Epithelial cell of esophagus (primary cell): ENCODE measurements around the gene PIP5K1C.

Experiments
- DNase-seq: peaks from one replicate; pipeline ENCODE4 v3.0.0; 2010; ENCODE audit warnings: low read depth
- H3K4me3 ChIP-seq: 2 replicates; pipeline ENCODE4 v1.5.1; 2011; ENCODE audit warnings: mild to moderate bottlenecking, low read length, control low read depth
- TF ChIP-seq, protein P1 (sequence below): IDR thresholded peaks from 2 replicates; pipeline ENCODE4 v1.5.1; 2011; ENCODE audit warnings: low read depth, mild to moderate bottlenecking, low read length, control low read depth, inconsistent platforms; ENCODE audit not compliant: insufficient read depth; ENCODE audit errors: missing control alignments

The PIP5K1C gene

DNA sequence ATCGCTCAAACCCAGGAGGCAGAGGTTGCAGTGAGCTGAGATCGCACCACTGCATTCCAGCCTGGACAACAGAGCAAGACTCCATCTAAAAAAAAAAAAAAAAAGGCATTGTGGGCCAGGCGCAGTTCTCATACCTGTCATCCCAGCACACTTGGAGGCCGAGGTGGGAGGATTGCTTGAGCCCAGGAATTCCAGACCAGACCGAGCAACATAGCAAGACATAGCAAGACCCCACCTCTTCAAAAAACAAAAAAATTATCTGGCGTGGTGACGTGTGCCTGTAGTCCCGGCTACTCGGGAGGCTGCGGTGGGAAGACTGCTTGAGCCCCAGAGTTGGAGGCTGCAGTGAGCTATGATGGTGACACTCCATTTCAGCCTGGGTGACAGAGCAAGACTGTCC is 18.0 kb downstream of the PIP5K1C start:
- TF ChIP-seq, protein P1, sequence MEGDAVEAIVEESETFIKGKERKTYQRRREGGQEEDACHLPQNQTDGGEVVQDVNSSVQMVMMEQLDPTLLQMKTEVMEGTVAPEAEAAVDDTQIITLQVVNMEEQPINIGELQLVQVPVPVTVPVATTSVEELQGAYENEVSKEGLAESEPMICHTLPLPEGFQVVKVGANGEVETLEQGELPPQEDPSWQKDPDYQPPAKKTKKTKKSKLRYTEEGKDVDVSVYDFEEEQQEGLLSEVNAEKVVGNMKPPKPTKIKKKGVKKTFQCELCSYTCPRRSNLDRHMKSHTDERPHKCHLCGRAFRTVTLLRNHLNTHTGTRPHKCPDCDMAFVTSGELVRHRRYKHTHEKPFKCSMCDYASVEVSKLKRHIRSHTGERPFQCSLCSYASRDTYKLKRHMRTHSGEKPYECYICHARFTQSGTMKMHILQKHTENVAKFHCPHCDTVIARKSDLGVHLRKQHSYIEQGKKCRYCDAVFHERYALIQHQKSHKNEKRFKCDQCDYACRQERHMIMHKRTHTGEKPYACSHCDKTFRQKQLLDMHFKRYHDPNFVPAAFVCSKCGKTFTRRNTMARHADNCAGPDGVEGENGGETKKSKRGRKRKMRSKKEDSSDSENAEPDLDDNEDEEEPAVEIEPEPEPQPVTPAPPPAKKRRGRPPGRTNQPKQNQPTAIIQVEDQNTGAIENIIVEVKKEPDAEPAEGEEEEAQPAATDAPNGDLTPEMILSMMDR = no peak
- no peak overlapping the region for H3K4me3 ChIP-seq
- DNase-seq = no peak

GRCh38 chr19:3680939-3681338 is 19.3 kb downstream of the PIP5K1C start:
- no peak for DNase-seq
- no peak overlapping the region for H3K4me3 ChIP-seq
- TF ChIP-seq, protein P1 = no peak

- TF ChIP-seq, protein P1 = no peak
These were observed 20.7 kb downstream of the PIP5K1C start for GRCh38 chr19:3679581-3679980.

GRCh38 chr19:3679138-3679537 is 21.1 kb downstream of the PIP5K1C start:
- no peak overlapping the region for H3K4me3 ChIP-seq
- TF ChIP-seq, protein P1 = no peak

More at GRCh38 chr19:3679581-3679980, 20.7 kb downstream of the PIP5K1C start:
- no peak overlapping the region for H3K4me3 ChIP-seq
- DNase-seq = no peak

GRCh38 chr19:3678188-3678587 is 22.1 kb downstream of the PIP5K1C start:
- no peak for DNase-seq
- no peak overlapping the region for H3K4me3 ChIP-seq
- TF ChIP-seq, protein P1 = no peak

More at GRCh38 chr19:3679138-3679537, 21.1 kb downstream of the PIP5K1C start:
- no peak for DNase-seq

DNA sequence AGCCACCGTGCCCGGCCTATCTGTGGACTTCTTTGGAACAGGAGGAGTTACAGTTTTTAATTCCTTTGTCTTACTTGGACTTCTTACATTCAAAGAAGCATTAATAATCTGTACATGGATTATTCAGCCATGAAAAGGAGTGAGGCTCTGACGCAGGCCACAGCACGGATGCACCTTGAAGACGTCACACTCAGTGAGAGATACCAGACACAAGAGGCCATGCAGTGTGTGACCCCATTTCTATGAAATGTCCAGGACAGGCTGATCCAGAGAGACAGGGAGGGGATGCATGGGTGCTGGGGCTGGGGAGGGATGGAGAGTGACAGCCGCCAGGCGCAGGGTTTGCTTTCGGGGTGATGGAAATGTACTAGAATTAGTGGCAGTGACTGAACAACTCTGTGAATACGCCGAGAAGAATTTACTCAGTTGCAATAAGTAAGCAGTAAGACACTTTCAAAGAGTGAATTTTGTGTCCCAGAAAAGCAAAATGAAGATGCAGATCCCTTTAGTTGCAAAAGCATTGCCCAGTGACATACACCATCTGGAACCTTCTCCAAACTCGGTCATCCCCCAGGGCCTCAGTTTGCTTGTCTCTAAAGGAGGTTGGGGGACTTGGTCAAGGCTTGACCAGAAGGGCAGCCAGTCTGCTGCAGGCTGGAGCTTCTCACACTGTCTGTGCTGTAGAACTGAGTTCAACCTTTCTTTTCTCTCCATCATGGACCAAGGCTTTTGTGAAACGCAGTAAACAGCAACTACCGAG is 25.3 kb downstream of the PIP5K1C start:
- DNase-seq = no peak
- TF ChIP-seq, protein P1 = no peak
- H3K4me3 ChIP-seq = no peak overlapping the region
